ENCODE results near the gene LEF1. TPM values are rescaled to one million over a fixed set of nuclear protein-coding genes. Genes with fewer than 3 reads are reported as not detected.

Gene LEF1
- total RNA-seq, 2 donors from 2014 or later = 0.71 to 1.3 TPM

DNA sequence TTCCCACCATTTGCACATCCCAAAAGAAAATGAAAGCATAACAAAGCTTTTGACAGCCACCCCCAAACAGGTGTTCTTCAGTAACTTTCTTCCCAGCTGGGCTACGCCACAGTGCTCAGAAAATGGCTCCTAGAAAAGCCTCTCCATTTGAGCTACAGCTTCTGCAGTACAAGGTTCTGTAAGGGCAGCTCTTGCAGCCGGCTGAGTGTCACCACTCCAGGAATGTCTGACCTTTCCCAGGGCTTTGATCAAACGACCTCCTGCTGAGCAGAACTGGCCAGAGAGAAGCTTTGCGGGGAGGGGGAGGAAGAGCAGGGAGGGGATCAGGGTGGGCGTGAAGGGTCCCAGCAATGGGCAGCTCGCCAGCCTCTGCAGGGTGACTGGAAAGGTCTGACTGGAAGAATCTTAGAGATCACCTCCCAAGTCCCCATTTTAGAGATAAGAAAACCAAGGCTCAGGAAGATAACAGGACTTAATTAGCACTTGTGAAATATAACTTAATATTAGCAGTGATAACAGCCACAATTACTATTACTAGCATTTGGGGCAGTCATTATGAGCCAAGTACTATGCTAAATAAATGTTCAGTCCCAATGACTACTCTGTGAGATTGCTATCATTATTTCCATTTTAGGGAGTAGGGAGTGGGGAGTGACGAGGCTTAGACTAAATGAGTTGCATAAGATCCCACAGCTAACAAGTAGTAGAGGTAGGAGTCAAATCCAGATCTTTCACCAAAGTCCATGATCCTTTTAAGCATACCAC lies 51.1 kb downstream of the LEF1 start:
- intact Hi-C loops (cut with DNase I) = no loop called here
- ATAC-seq (no peak), DNase-seq (no peak)

DNA sequence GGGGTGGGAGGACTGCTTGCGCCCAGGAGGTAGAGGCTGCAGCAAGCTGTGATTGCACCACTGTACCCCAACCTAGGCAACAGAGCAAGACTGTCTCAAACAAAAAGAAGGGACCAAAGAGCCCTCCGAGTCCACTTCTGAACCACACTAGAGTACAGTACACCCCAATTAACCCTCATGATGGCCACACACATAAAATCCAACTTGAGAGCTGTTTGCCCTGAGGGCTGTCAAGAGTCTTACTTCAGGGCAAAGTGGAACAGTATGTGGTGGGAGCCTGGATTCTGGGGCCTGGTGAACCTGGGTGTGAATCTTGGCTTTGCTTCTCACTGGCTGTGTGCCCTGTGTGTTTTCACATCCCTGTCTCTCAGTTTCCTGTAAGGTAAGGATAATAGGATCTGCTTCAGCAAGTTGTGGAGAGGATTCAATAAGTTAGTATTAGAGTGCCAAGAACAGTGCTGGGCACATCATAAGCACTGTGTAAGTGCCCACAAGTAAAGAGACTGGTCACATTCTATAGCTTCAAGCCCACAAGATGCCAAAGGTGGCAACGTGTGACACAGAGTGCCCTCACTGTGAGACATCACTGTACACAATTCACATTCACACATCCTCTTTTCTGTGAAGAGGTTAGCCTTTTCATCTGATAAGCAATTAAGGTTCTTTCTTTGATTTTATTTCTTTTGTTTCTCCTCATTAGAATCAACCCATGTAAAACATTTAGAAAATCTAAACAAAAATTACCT lies 52.1 kb downstream of the LEF1 start:
- intact Hi-C loops (cut with DNase I) = no loop called here

DNA sequence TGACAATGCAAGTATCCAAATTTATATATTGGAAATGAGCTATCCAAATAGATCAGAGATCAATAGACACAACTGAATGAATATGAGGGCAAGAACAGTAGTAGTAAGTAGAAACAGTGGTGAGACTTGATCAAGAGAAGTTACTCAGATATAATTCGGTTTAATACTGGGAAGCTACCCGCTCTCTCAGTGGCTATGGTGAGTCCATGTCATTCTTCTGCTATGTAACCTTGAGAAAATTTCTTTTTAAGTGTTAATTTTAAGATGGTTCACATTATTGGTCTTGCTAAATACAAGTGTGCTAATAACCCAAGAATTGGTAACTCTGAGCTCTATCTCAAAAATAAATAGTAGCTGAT lies 53.6 kb downstream of the LEF1 start:
- intact Hi-C loops (cut with DNase I) = no loop called here
- DNase-seq = no peak

More for the DNA sequence above, 52.1 kb downstream of the LEF1 start:
- DNase-seq = no peak
- ATAC-seq = no peak

DNA sequence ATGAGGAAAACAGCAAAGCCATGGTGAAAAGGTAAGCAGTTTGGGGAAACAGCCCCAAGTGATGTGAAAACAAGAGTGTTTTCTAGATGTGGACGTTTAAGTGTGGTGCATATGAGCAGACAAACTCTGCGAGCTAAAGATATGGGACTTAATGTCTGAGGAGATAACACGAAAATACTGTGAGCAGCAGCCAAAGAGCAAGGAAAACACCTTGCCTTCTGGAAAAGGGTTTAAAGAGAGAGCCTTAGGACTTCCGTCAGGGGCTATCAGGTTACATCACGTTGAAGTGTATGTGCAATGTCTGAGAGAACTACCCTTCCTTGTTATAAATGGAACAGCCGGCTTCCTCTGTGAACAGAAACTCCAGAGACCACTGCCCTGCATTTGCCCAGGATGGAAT lies 54.2 kb downstream of the LEF1 start:
- intact Hi-C loops (cut with DNase I) = no loop called here
- DNase-seq = no peak

More for the DNA sequence above, 53.6 kb downstream of the LEF1 start:
- no peak for ATAC-seq

GRCh38 chr4:108113229-108113628 lies 55.5 kb downstream of the LEF1 start:
- peak in 1 of 2 donors; percentile 15 for ATAC-seq
- no peak for DNase-seq
- intact Hi-C loops (cut with DNase I) = no loop called here

More for the DNA sequence above, 54.2 kb downstream of the LEF1 start:
- no peak for ATAC-seq

DNA sequence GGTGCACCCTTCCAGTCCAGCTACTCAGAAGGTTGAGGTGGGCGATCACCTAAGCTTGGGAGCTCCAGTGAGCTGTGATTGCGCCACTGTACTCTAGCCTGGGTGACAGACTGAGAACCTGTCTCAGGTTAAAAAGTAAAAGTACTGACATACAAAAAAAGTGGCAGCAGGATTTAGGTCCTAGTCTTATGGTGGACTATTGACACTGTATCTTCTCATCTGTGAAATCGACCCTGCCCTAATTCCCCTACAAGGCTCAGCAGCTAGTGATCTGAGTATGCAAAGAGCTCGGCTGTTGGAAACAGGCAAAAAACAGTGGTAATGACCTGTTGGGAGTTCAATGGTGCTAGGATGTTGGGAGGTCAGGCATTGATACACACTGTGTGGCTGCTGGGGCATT lies 57.0 kb downstream of the LEF1 start:
- ATAC-seq (no peak), DNase-seq (no peak)
- intact Hi-C loops (cut with DNase I) = no loop called here

GRCh38 chr4:108110450-108110849 lies 58.3 kb downstream of the LEF1 start:
- ATAC-seq = no peak
- intact Hi-C loops (cut with DNase I) = no loop called here

GRCh38 chr4:108109997-108110416 lies 58.7 kb downstream of the LEF1 start:
- intact Hi-C loops (cut with DNase I) = no loop called here
- DNase-seq (no peak), ATAC-seq (no peak)

More at GRCh38 chr4:108110450-108110849, 58.3 kb downstream of the LEF1 start:
- DNase-seq = no peak

GRCh38 chr4:108109111-108109510 lies 59.6 kb downstream of the LEF1 start:
- no peak for ATAC-seq
- DNase-seq = no peak
- intact Hi-C loops (cut with DNase I) = no loop called here

DNA sequence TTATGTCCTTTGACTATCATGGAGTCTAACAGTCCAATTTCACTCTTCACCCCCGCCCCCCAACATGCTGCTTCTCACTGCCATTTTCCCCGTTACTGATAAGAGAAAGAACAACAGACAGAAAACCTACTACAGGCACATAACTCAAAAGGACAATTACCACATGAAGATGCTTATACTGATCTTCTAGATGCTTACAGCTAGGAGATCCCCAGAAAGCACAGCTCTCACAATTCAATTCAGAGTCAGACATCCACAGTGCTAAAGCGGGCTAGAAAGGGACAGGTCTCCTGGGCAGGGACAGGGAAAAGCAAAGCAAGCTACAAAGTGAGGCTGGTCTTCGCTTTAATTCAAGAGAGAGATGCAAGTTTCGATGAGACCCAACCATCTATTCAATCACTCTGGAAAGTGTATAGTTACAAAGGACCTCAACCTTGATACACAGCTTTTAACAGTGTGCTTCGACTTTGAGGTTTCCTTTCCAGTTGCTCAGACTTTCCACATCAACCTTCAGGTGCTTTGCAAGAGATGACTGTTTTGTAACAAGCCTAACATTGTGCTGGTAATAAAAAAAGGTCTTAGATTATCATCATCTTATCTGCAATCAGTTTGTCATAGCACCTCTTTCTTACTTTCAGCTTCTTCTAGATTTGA lies 60.9 kb downstream of the LEF1 start:
- no peak for ATAC-seq
- intact Hi-C loops (cut with DNase I) = no loop called here

GRCh38 chr4:108107101-108107500 lies 61.6 kb downstream of the LEF1 start:
- ATAC-seq (no peak), DNase-seq (no peak)
- intact Hi-C loops (cut with DNase I) = no loop called here

More for the DNA sequence above, 60.9 kb downstream of the LEF1 start:
- no peak for DNase-seq

GRCh38 chr4:108106186-108106585 lies 62.5 kb downstream of the LEF1 start:
- no peak for ATAC-seq
- no peak for DNase-seq
- intact Hi-C loops (cut with DNase I) = no loop called here

- intact Hi-C loops (cut with DNase I) = no loop called here
- no peak for DNase-seq
- no peak for ATAC-seq
Observed at GRCh38 chr4:108103099-108103862, 65.5 kb downstream of the LEF1 start.

GRCh38 chr4:108100827-108101226 lies 67.9 kb downstream of the LEF1 start:
- DNase-seq = no peak
- no peak for ATAC-seq
- intact Hi-C loops (cut with DNase I) = no loop called here

DNA sequence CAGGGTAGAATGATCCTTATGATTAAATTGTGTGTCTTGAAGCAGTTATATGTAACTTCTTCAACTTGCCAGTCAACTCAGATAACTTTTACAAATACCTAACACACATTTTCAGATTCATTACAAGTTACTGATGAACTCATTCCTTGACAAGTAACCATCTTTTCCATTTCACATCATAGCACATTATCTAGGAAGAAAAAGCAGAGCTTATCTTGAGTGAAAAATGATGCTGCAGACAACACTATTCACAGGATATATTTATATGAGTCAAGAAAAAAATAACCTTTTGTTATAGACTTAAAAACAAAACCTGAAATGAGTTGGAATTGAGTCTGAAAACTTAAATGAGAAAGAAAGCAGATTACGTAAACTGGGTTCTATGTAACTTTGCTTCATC lies 68.9 kb downstream of the LEF1 start:
- intact Hi-C loops (cut with DNase I) = no loop called here
- ATAC-seq (no peak), DNase-seq (no peak)

- intact Hi-C loops (cut with DNase I) = no loop called here
- no peak for ATAC-seq
- no peak for DNase-seq
Observed at GRCh38 chr4:108097990-108098553, 70.7 kb downstream of the LEF1 start.

- no peak for DNase-seq
- ATAC-seq = no peak
- intact Hi-C loops (cut with DNase I) = no loop called here
Observed at GRCh38 chr4:108094923-108095482, 73.7 kb downstream of the LEF1 start.

DNA sequence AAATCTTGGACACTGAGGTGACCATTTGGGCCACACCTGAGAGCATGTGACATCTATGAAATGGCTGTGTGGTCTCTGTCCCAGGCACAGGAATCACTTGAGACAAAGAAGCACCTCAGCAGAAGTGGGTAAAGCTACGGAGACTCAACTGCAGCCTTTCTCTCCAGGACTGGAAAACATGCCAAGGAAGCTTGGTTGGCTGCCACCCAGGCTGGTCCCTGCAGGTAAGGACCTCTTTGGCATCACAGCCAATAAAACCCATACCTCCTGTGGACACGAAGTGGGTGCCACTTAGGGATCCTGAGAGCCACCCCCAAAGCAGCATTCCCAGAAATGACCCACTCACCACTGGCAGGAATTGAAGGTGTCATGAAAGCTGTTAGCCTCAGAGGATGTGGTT lies 74.6 kb downstream of the LEF1 start:
- intact Hi-C loops (cut with DNase I) = no loop called here
- ATAC-seq = no peak

DNA sequence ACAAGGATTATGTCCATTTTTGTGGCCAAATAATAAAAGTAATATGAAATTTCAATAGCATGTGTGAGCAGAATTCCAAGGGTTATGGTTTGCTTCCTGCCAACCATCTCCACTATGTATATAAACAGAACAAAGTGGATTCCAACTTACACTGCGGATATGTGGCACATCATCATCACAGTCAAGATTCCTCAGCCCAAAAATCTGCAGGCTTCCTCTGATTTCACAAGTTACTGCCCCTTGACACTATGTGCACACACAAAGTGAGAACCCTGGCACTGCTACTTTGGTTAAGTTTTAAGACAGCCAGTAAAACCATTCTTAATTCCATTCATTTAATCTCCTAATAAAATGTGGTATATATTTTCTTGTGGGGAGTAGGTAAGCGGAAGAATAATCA lies 76.4 kb downstream of the LEF1 start:
- ATAC-seq (no peak), DNase-seq (no peak)
- intact Hi-C loops (cut with DNase I) = no loop called here

More for the DNA sequence above, 74.6 kb downstream of the LEF1 start:
- DNase-seq = no peak
